ENCODE results near the gene TSEN2. TPM values are rescaled to one million over a fixed set of nuclear protein-coding genes. Genes with fewer than 3 reads are reported as not detected.
A peak's percentile ranks its signal among the peaks of the same experiment; 100 is the strongest.

Gene TSEN2
- total and polyA plus RNA-seq, 9 donors = 13.2 to 27.4 (median 23.2) TPM

DNA sequence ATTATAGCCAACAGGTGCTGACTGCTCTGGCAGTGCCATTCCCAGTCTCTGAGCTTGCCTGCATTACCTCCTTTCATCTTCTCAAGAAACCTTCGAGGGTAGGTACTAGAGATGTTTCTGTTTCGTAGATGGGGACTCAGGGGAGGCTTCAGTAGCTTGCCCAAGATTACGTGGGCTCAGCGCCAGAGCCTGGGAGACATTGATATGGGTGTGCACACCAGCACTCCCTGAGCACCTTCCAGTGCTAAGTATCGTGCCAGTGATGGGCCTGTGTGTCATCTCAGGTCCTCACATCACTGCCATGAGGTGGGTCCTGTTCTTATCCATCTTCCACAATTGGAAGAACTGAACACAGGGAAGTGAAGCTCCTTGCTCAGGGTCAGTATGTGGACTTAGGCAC lies 15.2 kb downstream of the TSEN2 start:
- Histone ChIP-seq H3K27ac (no peak overlapping the region), H3K27me3 (no peaks in the 10 kb centered on the region), H3K36me3 (no peaks in the 10 kb centered on the region), H3K4me1 (ENCODE audit: insufficient read depth) (peaks cover 2% of the 10 kb centered on the region), H3K9me3 (no peaks in the 10 kb centered on the region), H3K4me3 (no peak overlapping the region)
- TF ChIP-seq POLR2A (IDR thresholded peaks at IDR 0.05) (no peak), EP300 (IDR thresholded peaks at IDR 0.05) (no peak)
- TF ChIP-seq, protein P1, sequence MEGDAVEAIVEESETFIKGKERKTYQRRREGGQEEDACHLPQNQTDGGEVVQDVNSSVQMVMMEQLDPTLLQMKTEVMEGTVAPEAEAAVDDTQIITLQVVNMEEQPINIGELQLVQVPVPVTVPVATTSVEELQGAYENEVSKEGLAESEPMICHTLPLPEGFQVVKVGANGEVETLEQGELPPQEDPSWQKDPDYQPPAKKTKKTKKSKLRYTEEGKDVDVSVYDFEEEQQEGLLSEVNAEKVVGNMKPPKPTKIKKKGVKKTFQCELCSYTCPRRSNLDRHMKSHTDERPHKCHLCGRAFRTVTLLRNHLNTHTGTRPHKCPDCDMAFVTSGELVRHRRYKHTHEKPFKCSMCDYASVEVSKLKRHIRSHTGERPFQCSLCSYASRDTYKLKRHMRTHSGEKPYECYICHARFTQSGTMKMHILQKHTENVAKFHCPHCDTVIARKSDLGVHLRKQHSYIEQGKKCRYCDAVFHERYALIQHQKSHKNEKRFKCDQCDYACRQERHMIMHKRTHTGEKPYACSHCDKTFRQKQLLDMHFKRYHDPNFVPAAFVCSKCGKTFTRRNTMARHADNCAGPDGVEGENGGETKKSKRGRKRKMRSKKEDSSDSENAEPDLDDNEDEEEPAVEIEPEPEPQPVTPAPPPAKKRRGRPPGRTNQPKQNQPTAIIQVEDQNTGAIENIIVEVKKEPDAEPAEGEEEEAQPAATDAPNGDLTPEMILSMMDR (IDR thresholded peaks at IDR 0.05) = no peak
- 91 to 94% (median 92%) methylated on average over 5 of the region's 5 CpGs for WGBS, 3 donors
- intact Hi-C loops (cut with DNase I) = loop anchor here in 1 of 4 donors (10.0 kb wide), 1 partner anchor 215 kb away; no protein-coding TSS in a partner anchor
- no peak for DNase-seq

DNA sequence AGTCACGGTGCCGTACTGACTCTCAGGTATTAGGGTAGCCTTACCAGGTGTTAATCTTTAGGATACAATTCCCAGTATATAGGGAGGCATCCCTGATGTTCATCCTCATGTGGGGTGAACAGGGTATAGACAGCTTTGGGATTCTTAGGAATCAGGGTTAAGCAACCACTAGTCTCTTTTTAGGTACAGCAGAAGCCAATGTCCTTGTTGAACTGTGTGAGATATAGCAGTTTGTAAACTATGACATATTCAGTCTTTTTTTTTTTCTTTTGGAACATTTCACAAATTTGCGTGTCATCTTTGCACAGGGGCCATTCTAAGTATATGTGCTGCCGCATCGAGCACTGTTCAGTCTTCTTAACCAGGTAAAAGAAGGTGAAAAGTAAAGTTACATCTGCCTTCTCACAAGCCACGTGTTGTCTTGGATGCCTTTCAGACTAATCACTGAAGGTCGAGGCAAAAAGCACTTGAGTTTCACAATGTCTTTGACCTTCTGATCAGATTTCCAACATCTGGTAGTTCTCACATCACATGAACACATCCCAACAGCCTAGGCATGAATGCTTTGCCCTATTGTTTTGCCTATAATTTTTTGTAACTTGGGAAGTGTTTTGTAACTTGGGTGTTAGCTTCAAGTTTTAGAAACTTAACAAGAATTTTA lies 17.2 kb downstream of the TSEN2 start:
- H3K9me3 ChIP-seq = no peaks in the 10 kb centered on the region
- H3K36me3 ChIP-seq = no peaks in the 10 kb centered on the region
- H3K27me3 ChIP-seq = no peaks in the 10 kb centered on the region
- peak in 1 of 5 donors; percentile 30 for DNase-seq
- no peak overlapping the region for H3K4me3 ChIP-seq
- intact Hi-C loops (cut with DNase I) = no loop called here
- peaks cover 2% of the 10 kb centered on the region for H3K4me1 ChIP-seq (ENCODE audit: insufficient read depth)
- H3K27ac ChIP-seq = no peak overlapping the region
- TF ChIP-seq, protein P1 (IDR thresholded peaks at IDR 0.05) = no peak
- TF ChIP-seq POLR2A (IDR thresholded peaks at IDR 0.05) (no peak), EP300 (IDR thresholded peaks at IDR 0.05) (no peak)
- whole genome bisulfite sequencing, 3 donors = 60 to 64% (median 64%) methylated on average over 7 of the region's 7 CpGs

DNA sequence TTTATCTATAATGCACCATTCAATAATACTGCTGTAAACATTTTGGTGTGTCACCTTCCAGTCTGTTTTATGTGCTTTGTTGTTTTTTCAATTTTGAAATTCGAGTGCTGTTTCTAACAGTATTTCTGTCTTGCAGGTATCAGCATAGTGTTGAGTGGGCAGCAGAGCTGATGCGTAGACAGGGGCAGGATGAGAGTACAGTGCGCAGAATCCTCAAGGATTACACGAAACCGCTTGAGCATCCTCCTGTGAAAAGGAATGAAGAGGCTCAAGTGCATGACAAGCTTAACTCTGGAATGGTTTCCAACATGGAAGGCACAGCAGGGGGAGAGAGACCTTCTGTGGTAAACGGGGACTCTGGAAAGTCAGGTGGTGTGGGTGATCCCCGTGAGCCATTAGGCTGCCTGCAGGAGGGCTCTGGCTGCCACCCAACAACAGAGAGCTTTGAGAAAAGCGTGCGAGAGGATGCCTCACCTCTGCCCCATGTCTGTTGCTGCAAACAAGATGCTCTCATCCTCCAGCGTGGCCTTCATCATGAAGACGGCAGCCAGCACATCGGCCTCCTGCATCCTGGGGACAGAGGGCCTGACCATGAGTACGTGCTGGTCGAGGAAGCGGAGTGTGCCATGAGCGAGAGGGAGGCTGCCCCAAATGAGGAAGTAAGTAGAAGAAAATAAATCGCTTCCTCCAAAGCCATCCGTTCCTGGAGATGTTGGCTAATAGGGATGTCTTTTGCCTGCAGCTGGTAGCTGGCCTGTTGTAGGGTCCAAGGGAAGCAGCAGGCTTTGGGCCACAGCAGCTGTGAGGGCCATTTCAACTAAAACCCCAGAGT lies 19.1 kb downstream of the TSEN2 start:
- Histone ChIP-seq H3K4me3 (no peak overlapping the region), H3K4me1 (ENCODE audit: insufficient read depth) (peaks cover 9% of the 10 kb centered on the region), H3K9me3 (no peaks in the 10 kb centered on the region), H3K27me3 (no peaks in the 10 kb centered on the region), H3K27ac (no peak overlapping the region), H3K36me3 (no peaks in the 10 kb centered on the region)
- intact Hi-C loops (cut with DNase I) = no loop called here
- TF ChIP-seq EP300 (IDR thresholded peaks at IDR 0.05) = no peak
- TF ChIP-seq, protein P1 (IDR thresholded peaks at IDR 0.05) = no peak
- no peak for TF ChIP-seq POLR2A (IDR thresholded peaks at IDR 0.05)
- no peak for DNase-seq
- 92 to 93% (median 92%) methylated on average over 18 of the region's 18 CpGs for WGBS, 3 donors

DNA sequence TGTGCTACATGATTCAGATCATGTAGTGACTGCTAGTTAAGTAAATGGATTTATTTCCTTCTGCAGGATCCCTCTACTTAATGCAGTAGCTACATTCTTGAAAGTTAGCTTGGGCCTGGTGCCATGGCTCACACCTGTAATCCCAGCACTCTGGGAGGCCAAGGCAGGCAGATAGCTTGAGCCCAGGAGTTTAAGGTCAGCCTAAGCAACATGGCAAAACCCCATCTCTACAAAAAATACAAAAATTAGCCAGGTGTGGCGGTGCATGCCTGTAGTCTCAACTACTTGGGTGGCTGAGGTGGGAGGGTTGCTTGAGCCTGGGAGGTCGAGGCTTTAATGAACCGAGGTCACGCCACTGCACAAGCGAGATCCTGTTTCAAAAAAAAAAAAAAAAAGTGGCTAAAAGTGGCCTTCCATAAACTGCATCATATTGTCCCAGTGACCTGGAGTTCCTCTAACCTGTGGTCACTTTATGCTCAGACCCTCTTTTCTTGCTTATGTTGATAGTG lies 22.0 kb downstream of the TSEN2 start:
- H3K36me3 ChIP-seq = no peaks in the 10 kb centered on the region
- TF ChIP-seq EP300 (IDR thresholded peaks at IDR 0.05) (no peak), POLR2A (IDR thresholded peaks at IDR 0.05) (no peak)
- TF ChIP-seq, protein P1 (IDR thresholded peaks at IDR 0.05) = no peak
- H3K9me3 ChIP-seq = no peaks in the 10 kb centered on the region
- no peak overlapping the region for H3K4me3 ChIP-seq
- H3K4me1 ChIP-seq (ENCODE audit: insufficient read depth) = peaks cover 17% of the 10 kb centered on the region
- H3K27me3 ChIP-seq = no peaks in the 10 kb centered on the region
- H3K27ac ChIP-seq = no peak overlapping the region
- 90 to 92% (median 91%) methylated on average over 5 of the region's 5 CpGs for WGBS, 3 donors
- DNase-seq = no peak
- intact Hi-C loops (cut with DNase I) = no loop called here
